Calu3 (cell line): ENCODE measurements around the gene SCN5A. TPM values are rescaled to one million over a fixed set of nuclear protein-coding genes. Genes with fewer than 3 reads are reported as not detected.
A peak's percentile ranks its signal among the peaks of the same experiment; 100 is the strongest.

Experiments used
- Bru-seq: library from RNA; stranded (reverse); fragments of 400-500 nt; gene quantifications from one replicate; lab custom pipeline; 2021; lab: Mats Ljungman, UMichigan
- BruChase-seq, 2 experiments: library from RNA; stranded (reverse); fragments of 400-500 nt; gene quantifications; one replicate each; lab custom pipeline; 2021; lab: Mats Ljungman, UMichigan
- BruUV-seq: library from RNA; stranded (reverse); fragments of 400-500 nt; replicated peaks from 2 replicates; lab custom pipeline; 2021; lab: Mats Ljungman, UMichigan
- CTCF ChIA-PET: fragments of 300-600 bp; sonication (Branson Sonifier 250); formaldehyde crosslinking; loops from one replicate; lab custom pipeline; 2022; ENCODE audit warnings: antibody characterized with exemption; lab: Charles Lee
- DNase-seq: peaks from one replicate; pipeline ENCODE4 v3.0.0; 2022
- H3K27ac Mint-ChIP-seq: one replicate; pipeline ENCODE4 v1.8.0; 2022; ENCODE audit warnings: mixed read lengths; ENCODE audit not compliant: unreplicated experiment
- H3K27me3 Mint-ChIP-seq: one replicate; pipeline ENCODE4 v1.8.0; 2022; ENCODE audit warnings: mixed read lengths; ENCODE audit not compliant: unreplicated experiment
- H3K36me3 Mint-ChIP-seq: one replicate; pipeline ENCODE4 v1.8.0; 2022; ENCODE audit warnings: mild to moderate bottlenecking, moderate library complexity, mixed read lengths; ENCODE audit not compliant: insufficient read depth, unreplicated experiment
- H3K4me1 Mint-ChIP-seq: one replicate; pipeline ENCODE4 v1.8.0; 2022; ENCODE audit warnings: mild to moderate bottlenecking, low read depth, mixed read lengths; ENCODE audit not compliant: unreplicated experiment
- H3K4me3 Mint-ChIP-seq: one replicate; pipeline ENCODE4 v1.8.0; 2022; ENCODE audit warnings: mild to moderate bottlenecking, low read depth, moderate library complexity, mixed read lengths; ENCODE audit not compliant: unreplicated experiment
- H3K9me3 Mint-ChIP-seq: one replicate; pipeline ENCODE4 v1.8.0; 2022; ENCODE audit warnings: low read depth, mixed read lengths; ENCODE audit not compliant: unreplicated experiment
- intact Hi-C: fragments of 100-400 bp; cut with micrococcal nuclease; formaldehyde crosslinking; loops from one replicate; pipeline ENCODE4 v1.10.0; 2022; ENCODE audit not compliant: unreplicated experiment
- long read RNA-seq: library from polyadenylated mRNA; stranded (forward); transcript quantifications from one replicate; pipeline ENCODE4 v2.0.0, GENCODE V29; 2022
- total RNA-seq: library from RNA; stranded (reverse); gene quantifications from 2 replicates; pipeline ENCODE4 v1.2.3, GENCODE V29; 2022
- TF ChIP-seq, protein P1 (sequence below): fragments of 200-600 bp; IDR thresholded peaks from one replicate; pipeline ENCODE4 v1.8.0; 2022; ENCODE audit warnings: antibody characterized with exemption; ENCODE audit not compliant: unreplicated experiment

Gene SCN5A
- 0.42 and 0.61 TPM in 2 replicates for total RNA-seq
- Bru-seq, nascent RNA, result percentile 11 among the genes with signal in this experiment
- BruChase-seq, experiment 1, labeled RNA remaining after a 6-hour chase, result percentile 8 among the genes with signal in this experiment
- percentile 9 among the genes with signal in this experiment for BruChase-seq, experiment 2, labeled RNA remaining after a 2-hour chase
- long read RNA-seq, result 0 reads

DNA sequence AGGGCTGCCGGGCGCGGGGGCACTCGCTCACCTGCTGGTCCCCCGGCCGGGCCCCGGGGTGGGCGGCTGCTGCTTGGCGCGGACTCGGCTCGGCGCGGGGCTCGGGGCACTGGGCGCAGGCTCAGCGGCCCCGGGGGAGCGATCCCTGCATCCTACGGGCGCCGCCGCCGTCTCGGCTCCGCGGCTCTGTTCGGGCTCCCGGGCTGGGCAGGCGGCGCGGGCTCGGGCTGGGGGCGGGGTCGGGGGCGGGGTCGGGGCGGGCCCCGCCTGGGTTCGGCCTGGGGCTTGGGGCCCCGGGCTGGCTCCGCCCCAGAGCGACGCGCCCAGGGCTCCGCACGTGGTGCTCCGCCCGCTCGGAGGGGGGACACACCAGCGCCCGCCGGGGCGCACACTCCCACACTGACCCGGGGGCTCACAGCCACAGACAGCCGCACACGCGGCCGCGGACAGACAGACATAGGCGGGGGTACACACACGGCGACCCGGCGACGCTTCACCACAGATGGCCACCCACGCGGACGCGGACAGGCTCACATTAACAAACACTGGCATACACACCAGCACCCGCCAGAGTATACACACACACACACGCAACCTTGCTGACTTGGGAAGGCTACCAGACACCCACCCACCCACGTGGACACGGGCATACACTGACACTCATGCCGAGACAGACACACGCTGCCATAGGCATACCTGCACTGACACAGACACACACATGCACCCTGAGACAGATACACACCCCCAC is at the start of gene SCN5A:
SCN5A (minus strand) TSS at position 188 of the 748 bp plus-strand sequence. CDS start 16,380 bp downstream, outside the sequence.
- no TSS peak for BruUV-seq
- Mint-ChIP-seq H3K27me3 (peaks cover 30% of the 10 kb centered on the region), H3K9me3 (no peaks in the 10 kb centered on the region), H3K27ac (no peak within 1 kb of the TSS), H3K36me3 (no peaks in the 10 kb centered on the region), H3K4me1 (no peaks in the 10 kb centered on the region), H3K4me3 (peak within 1 kb of the TSS; percentile 24)
- TF ChIP-seq, protein P1, sequence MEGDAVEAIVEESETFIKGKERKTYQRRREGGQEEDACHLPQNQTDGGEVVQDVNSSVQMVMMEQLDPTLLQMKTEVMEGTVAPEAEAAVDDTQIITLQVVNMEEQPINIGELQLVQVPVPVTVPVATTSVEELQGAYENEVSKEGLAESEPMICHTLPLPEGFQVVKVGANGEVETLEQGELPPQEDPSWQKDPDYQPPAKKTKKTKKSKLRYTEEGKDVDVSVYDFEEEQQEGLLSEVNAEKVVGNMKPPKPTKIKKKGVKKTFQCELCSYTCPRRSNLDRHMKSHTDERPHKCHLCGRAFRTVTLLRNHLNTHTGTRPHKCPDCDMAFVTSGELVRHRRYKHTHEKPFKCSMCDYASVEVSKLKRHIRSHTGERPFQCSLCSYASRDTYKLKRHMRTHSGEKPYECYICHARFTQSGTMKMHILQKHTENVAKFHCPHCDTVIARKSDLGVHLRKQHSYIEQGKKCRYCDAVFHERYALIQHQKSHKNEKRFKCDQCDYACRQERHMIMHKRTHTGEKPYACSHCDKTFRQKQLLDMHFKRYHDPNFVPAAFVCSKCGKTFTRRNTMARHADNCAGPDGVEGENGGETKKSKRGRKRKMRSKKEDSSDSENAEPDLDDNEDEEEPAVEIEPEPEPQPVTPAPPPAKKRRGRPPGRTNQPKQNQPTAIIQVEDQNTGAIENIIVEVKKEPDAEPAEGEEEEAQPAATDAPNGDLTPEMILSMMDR, result no peak
- DNase-seq, result peak; percentile 49
- CTCF ChIA-PET, result no interaction called here
- intact Hi-C loops, result no loop called here

DNA sequence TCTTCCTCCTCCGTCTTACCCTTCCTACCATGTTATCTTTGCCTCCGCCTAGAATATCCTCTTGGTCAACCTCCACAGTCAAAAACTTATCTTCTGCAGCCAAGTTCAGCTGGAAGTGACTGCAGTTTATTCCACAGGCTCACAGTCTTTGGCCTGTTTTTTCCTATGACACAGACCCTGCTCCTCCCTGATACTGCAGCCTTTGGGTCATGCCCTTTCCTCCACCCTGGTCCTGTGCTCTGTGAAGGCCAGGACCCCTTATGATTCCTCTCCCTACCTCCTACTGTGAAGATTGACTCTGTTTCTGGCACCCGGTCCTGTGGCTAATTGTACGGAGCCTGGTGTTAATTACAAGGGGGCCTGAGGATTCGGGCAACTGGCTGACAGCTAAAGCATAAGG is 49.3 kb upstream of the SCN5A start:
- TF ChIP-seq, protein P1, result no peak
- no peaks in the 10 kb centered on the region for H3K9me3 Mint-ChIP-seq
- BruUV-seq, result no TSS peak

DNA sequence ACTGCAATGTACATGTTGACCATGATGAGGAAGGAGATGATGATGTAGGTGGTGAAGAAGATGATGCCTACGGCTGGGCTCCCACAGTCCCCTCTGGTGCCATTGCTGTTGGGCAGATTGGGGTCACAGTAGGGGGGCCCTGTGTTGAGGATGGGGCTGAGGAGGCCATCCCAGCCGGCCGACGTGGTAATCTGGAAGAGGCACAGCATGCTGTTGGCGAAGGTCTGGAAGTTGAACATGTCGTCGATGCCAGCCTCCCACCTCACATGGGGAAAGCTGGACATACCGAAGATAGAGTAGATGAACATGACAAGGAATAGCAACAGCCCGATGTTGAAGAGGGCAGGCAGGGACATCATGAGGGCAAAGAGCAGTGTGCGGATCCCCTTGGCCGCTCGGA is 48.6 kb upstream of the SCN5A start:
- CTCF ChIA-PET, result no interaction called here
- no TSS peak for BruUV-seq
- no peak overlapping the region for H3K27ac Mint-ChIP-seq
- no peaks in the 10 kb centered on the region for H3K9me3 Mint-ChIP-seq
- intact Hi-C loops, result no loop called here
- DNase-seq, result no peak
- H3K36me3 Mint-ChIP-seq, result no peaks in the 10 kb centered on the region
- peaks cover 14% of the 10 kb centered on the region for H3K27me3 Mint-ChIP-seq
- H3K4me1 Mint-ChIP-seq, result no peaks in the 10 kb centered on the region
- H3K4me3 Mint-ChIP-seq, result no peak overlapping the region
- TF ChIP-seq, protein P1, result no peak

More for the DNA sequence above, 49.3 kb upstream of the SCN5A start:
- Mint-ChIP-seq H3K4me3 (no peak overlapping the region), H3K4me1 (no peaks in the 10 kb centered on the region), H3K27me3 (peaks cover 14% of the 10 kb centered on the region), H3K27ac (no peak overlapping the region), H3K36me3 (no peaks in the 10 kb centered on the region)
- no peak for DNase-seq
- intact Hi-C loops, result no loop called here
- CTCF ChIA-PET, result no interaction called here

DNA sequence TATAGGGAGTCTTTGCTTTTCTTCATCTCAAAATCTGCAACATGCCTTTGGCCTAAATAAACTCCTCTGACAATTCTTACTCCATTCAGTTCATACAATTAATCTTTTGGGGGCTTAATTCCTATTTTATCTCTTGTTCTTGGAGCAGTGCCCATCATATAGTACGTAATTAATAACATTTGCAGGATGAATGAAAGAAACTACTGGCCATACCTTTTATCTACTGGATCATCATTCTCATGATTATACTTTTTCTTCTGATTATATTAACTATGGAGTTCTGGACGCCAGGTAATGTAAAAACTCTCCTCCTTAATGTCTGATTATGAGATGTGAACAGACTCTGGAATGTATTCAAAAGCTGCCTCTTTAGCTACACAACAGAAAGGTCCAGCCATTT is 46.5 kb upstream of the SCN5A start:
- no peaks in the 10 kb centered on the region for H3K36me3 Mint-ChIP-seq
- no TSS peak for BruUV-seq
- CTCF ChIA-PET, result no interaction called here
- TF ChIP-seq, protein P1, result no peak
- no peaks in the 10 kb centered on the region for H3K4me1 Mint-ChIP-seq
- DNase-seq, result no peak
- H3K9me3 Mint-ChIP-seq, result no peaks in the 10 kb centered on the region
- intact Hi-C loops, result no loop called here
- no peak overlapping the region for H3K27ac Mint-ChIP-seq
- peaks cover 14% of the 10 kb centered on the region for H3K27me3 Mint-ChIP-seq
- H3K4me3 Mint-ChIP-seq, result no peak overlapping the region
